ENCODE data around the gene BBS10.

GRCh38 chr12:76303989-76304460 is 44.2 kb downstream of the BBS10 start:
- no peak for TF ChIP-seq EZH2phosphoT487 (IDR thresholded peaks at IDR 0.05; ENCODE audit: low read depth)
- TF ChIP-seq CTCF (IDR thresholded peaks at IDR 0.05; ENCODE audit: low read depth, low read length): no peak

Measured in OCI-LY3 (cell line).